HEK293T (cell line): Measurements from ENCODE around the gene SERPINA9.

ENCODE experiments used
- CTCF ChIA-PET: fragments of 350-600 bp; formaldehyde crosslinking; extraction: SDS; loops from one replicate; lab custom pipeline; 2021; ENCODE audit warnings: antibody characterized with exemption, inconsistent platforms; lab: Yijun Ruan, JAX
- POLR2A ChIA-PET: fragments of 350-600 bp; formaldehyde crosslinking; extraction: SDS; loops from one replicate; lab custom pipeline; 2020; ENCODE audit warnings: antibody characterized with exemption, inconsistent platforms; lab: Yijun Ruan, JAX
- DNase-seq: peaks from one replicate; pipeline ENCODE4 v3.0.0; 2012; ENCODE audit warnings: mixed read lengths; ENCODE audit errors: extremely low spot score
- ARNT ChIP-seq: fragments of 450-650 bp; IDR thresholded peaks from 2 replicates; pipeline ENCODE4 v1.6.1; 2017; ENCODE audit warnings: mild to moderate bottlenecking
- BHLHE40 ChIP-seq: fragments of 450-650 bp; IDR thresholded peaks from 2 replicates; pipeline ENCODE4 v1.6.1; 2016; ENCODE audit warnings: mild to moderate bottlenecking, moderate library complexity, borderline replicate concordance
- CTBP1 ChIP-seq: fragments of 450-650 bp; IDR thresholded peaks from 2 replicates; pipeline ENCODE4 v1.6.1; 2016; ENCODE audit warnings: borderline replicate concordance
- ELF4 ChIP-seq: fragments of 450-650 bp; IDR thresholded peaks from 2 replicates; pipeline ENCODE4 v1.6.1; 2017; ENCODE audit warnings: antibody characterized with exemption
- FOXA1 ChIP-seq: fragments of 450-650 bp; IDR thresholded peaks from 2 replicates; pipeline ENCODE4 v1.6.1; 2016; ENCODE audit warnings: mild to moderate bottlenecking
- FOXK2 ChIP-seq: fragments of 450-650 bp; IDR thresholded peaks from 2 replicates; pipeline ENCODE4 v1.6.1; 2016; ENCODE audit warnings: mild to moderate bottlenecking
- FOXM1 ChIP-seq: fragments of 450-650 bp; IDR thresholded peaks from 2 replicates; pipeline ENCODE4 v1.6.1; 2017; ENCODE audit warnings: mild to moderate bottlenecking, borderline replicate concordance
- HDGF ChIP-seq: fragments of 450-650 bp; IDR thresholded peaks from 2 replicates; pipeline ENCODE4 v1.6.1; 2017; ENCODE audit warnings: antibody characterized with exemption, borderline replicate concordance
- L3MBTL2 ChIP-seq: fragments of 450-650 bp; conservative IDR thresholded peaks from 2 replicates; pipeline ENCODE4 v1.6.1; 2016; ENCODE audit warnings: mild to moderate bottlenecking
- LEF1 ChIP-seq: fragments of 450-650 bp; IDR thresholded peaks from 2 replicates; pipeline ENCODE4 v1.6.1; 2017; ENCODE audit warnings: mild to moderate bottlenecking, borderline replicate concordance
- NFRKB ChIP-seq: fragments of 450-650 bp; IDR thresholded peaks from 2 replicates; pipeline ENCODE4 v1.6.1; 2016; ENCODE audit warnings: mild to moderate bottlenecking, moderate library complexity
- PKNOX1 ChIP-seq: fragments of 450-650 bp; IDR thresholded peaks from 2 replicates; pipeline ENCODE4 v1.6.1; 2016
- SP1 ChIP-seq: fragments of 450-650 bp; IDR thresholded peaks from 2 replicates; pipeline ENCODE4 v1.6.1; 2017
- SUZ12 ChIP-seq: fragments of 450-650 bp; IDR thresholded peaks from 2 replicates; pipeline ENCODE4 v1.6.1; 2016; ENCODE audit warnings: mild to moderate bottlenecking
- TARDBP ChIP-seq: fragments of 450-650 bp; IDR thresholded peaks from 2 replicates; pipeline ENCODE4 v1.6.1; 2016
- ZNF384 ChIP-seq: fragments of 450-650 bp; IDR thresholded peaks from 2 replicates; pipeline ENCODE4 v1.6.1; 2016

SERPINA9 gene

GRCh38 chr14:94472842-94473241 is 3.2 kb downstream of the SERPINA9 start:
- ChIA-PET POLR2A (no interaction called here), CTCF (no interaction called here)
- TF ChIP-seq TARDBP (no peak), FOXM1 (no peak), NFRKB (no peak), SP1 (no peak), SUZ12 (no peak), PKNOX1 (no peak), HDGF (no peak), ZNF384 (no peak), ARNT (no peak), FOXK2 (no peak), CTBP1 (no peak), LEF1 (no peak), ELF4 (no peak), BHLHE40 (no peak)
- DNase-seq, result no peak

- ChIA-PET CTCF (no interaction called here), POLR2A (no interaction called here)
- DNase-seq, result no peak
- TF ChIP-seq NFRKB (no peak), FOXA1 (no peak), PKNOX1 (no peak), LEF1 (no peak), SUZ12 (no peak), TARDBP (no peak), FOXK2 (no peak), FOXM1 (no peak), BHLHE40 (no peak), L3MBTL2 (no peak)
Observed at GRCh38 chr14:94471045-94471444, 5.0 kb downstream of the SERPINA9 start.

GRCh38 chr14:94470311-94470710 is 5.7 kb downstream of the SERPINA9 start:
- no peak for DNase-seq
- POLR2A ChIA-PET, result no interaction called here
- no peak for TF ChIP-seq FOXK2
- no peak for TF ChIP-seq L3MBTL2
- TF ChIP-seq ZNF384, result no peak
- no peak for TF ChIP-seq SP1
- no peak for TF ChIP-seq SUZ12
- TF ChIP-seq PKNOX1, result no peak
- no peak for TF ChIP-seq CTBP1
- no peak for TF ChIP-seq ARNT
- no peak for TF ChIP-seq ELF4
- TF ChIP-seq TARDBP, result no peak
- no peak for TF ChIP-seq FOXM1
- no peak for TF ChIP-seq BHLHE40
- TF ChIP-seq LEF1, result no peak
- TF ChIP-seq NFRKB, result no peak
- no peak for TF ChIP-seq HDGF
- no peak for TF ChIP-seq FOXA1
- CTCF ChIA-PET, result no interaction called here

- DNase-seq, result no peak
- TF ChIP-seq FOXK2, result no peak
- no peak for TF ChIP-seq NFRKB
- TF ChIP-seq ZNF384, result no peak
- no peak for TF ChIP-seq ELF4
- no peak for TF ChIP-seq LEF1
- no peak for TF ChIP-seq FOXA1
- POLR2A ChIA-PET, result no interaction called here
- CTCF ChIA-PET, result interaction anchor here (0.7 kb wide), 1 partner anchor 17 kb away, joined by 3 read pairs; no protein-coding TSS in a partner anchor
Observed at GRCh38 chr14:94469261-94469660, 6.7 kb downstream of the SERPINA9 start.

- TF ChIP-seq SUZ12, result no peak
- ChIA-PET CTCF (interaction anchor here (0.7 kb wide), 1 partner anchor 18 kb away, joined by 4 read pairs; no protein-coding TSS in a partner anchor), POLR2A (no interaction called here)
- no peak for DNase-seq
Observed at GRCh38 chr14:94467728-94468520, 8.1 kb downstream of the SERPINA9 start.

GRCh38 chr14:94466706-94467370 is 9.2 kb downstream of the SERPINA9 start:
- POLR2A ChIA-PET, result no interaction called here
- CTCF ChIA-PET, result no interaction called here

More at GRCh38 chr14:94466706-94467370, 9.2 kb downstream of the SERPINA9 start:
- TF ChIP-seq ZNF384 (no peak), NFRKB (no peak)
- DNase-seq, result no peak
